DOHH2 (cell line): ENCODE data around the gene CNPY3.

Experiments used
- H3F3A ChIP-seq: fragments of 200-600 bp; sonication (generic), shearing (Covaris generic); 2 replicates; pipeline ENCODE4 v1.6.0; 2016; ENCODE audit warnings: antibody characterized with exemption, mild to moderate bottlenecking; ENCODE audit not compliant: control insufficient read depth, insufficient read depth
- H3K27ac ChIP-seq: fragments of 200-600 bp; sonication (generic); 2 replicates; pipeline ENCODE4 v1.5.1; 2014; ENCODE audit warnings: low read depth, mild to moderate bottlenecking, low read length, moderate library complexity
- H3K27me3 ChIP-seq: fragments of 200-600 bp; sonication (generic); 2 replicates; pipeline ENCODE4 v1.6.1; 2014; ENCODE audit warnings: mild to moderate bottlenecking, low read length, mixed read lengths; ENCODE audit not compliant: control insufficient read depth
- H3K36me3 ChIP-seq: fragments of 200-600 bp; sonication (generic); 2 replicates; pipeline ENCODE4 v1.6.1; 2014; ENCODE audit warnings: mild to moderate bottlenecking, low read length, moderate library complexity, mixed read lengths; ENCODE audit not compliant: control insufficient read depth
- H3K4me1 ChIP-seq: fragments of 200-600 bp; sonication (generic); 2 replicates; pipeline ENCODE4 v1.6.1; 2014; ENCODE audit warnings: mild to moderate bottlenecking, low read length, mixed read lengths; ENCODE audit not compliant: control insufficient read depth
- H3K4me2 ChIP-seq: fragments of 200-600 bp; sonication (generic); 2 replicates; pipeline ENCODE4 v1.6.0; 2014; ENCODE audit warnings: mild to moderate bottlenecking, low read length, moderate library complexity
- H3K4me3 ChIP-seq: fragments of 200-600 bp; sonication (generic); 2 replicates; pipeline ENCODE4 v1.5.1; 2014; ENCODE audit warnings: mild to moderate bottlenecking, low read length, mixed read lengths
- H3K79me2 ChIP-seq: fragments of 200-600 bp; sonication (generic); 2 replicates; pipeline ENCODE4 v1.6.1; 2014; ENCODE audit warnings: mild to moderate bottlenecking, low read length, mixed read lengths; ENCODE audit not compliant: control insufficient read depth
- H3K9me2 ChIP-seq: fragments of 200-600 bp; sonication (generic); replicated peaks from 2 replicates; pipeline ENCODE4 v1.6.1; 2014; ENCODE audit warnings: mild to moderate bottlenecking, low read length, mixed read lengths; ENCODE audit not compliant: control insufficient read depth
- H3K9me3 ChIP-seq: fragments of 200-600 bp; sonication (generic); 2 replicates; pipeline ENCODE4 v1.6.1; 2014; ENCODE audit warnings: antibody characterized with exemption, low read length, mixed read lengths; ENCODE audit not compliant: control insufficient read depth, insufficient read depth
- H4K20me1 ChIP-seq: fragments of 200-600 bp; sonication (generic); 2 replicates; pipeline ENCODE4 v1.6.0; 2014; ENCODE audit warnings: low read depth, mild to moderate bottlenecking, antibody characterized with exemption, low read length, moderate library complexity; ENCODE audit not compliant: control insufficient read depth, insufficient read depth
- EZH2phosphoT487 ChIP-seq: fragments of 200-600 bp; sonication (generic); IDR thresholded peaks from 2 replicates; pipeline ENCODE4 v1.6.1; 2017; ENCODE audit warnings: borderline replicate concordance, mild to moderate bottlenecking, antibody characterized with exemption, low read length, moderate library complexity, mixed read lengths
- TF ChIP-seq, protein P1 (sequence below): fragments of 200-600 bp; sonication (generic); IDR thresholded peaks from one replicate; pipeline ENCODE4 v1.5.1; 2014; ENCODE audit warnings: antibody characterized with exemption, mild to moderate bottlenecking, low read depth, low read length; ENCODE audit not compliant: poor library complexity, severe bottlenecking

The CNPY3 gene

DNA sequence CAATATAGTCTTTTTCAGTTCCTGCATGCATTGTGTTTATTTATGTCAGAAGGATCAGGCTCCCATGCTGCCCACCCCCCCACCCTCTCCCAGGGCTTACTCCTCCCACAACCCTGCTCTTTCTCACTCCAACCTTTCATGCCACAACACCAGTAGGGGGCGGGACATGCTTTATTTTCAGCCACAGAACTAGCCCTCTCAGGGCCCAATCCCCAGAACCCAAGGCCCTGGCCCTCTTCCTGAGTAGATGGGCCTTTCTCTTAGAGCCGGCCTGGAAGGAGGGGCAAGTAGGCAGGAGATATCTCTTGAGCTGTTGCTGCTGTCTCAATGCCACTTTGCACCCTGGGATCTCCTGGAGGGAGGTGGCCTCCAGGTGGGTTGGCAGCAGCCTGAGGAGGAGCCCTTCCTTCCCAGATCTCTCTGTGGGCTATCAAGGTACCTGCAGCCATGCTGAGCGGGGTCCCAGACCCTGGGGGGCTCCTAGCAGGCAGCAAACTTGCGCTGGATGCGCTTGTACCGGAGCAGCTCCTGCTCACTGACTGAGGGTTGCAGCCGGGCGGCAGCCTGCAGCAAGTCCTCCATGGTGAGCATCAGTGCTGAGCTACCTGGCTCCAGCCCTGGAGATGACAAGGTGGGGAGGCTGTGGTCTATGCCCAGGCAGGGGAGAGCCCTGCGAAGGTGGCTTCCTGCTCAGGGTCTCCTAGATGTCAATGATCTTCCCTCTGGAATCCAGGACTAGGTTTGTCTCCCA is 34.8 kb downstream of the CNPY3 start:
- Histone ChIP-seq H3K4me3 (no peak overlapping the region), H3K79me2 (no peaks in the 10 kb centered on the region), H3K27ac (no peak overlapping the region), H3K9me3 (no peaks in the 10 kb centered on the region), H3F3A (0 out of 2 replicates have a peak, but pooled peaks cover 5% of the 10 kb centered on the region), H3K4me1 (peaks cover 16% of the 10 kb centered on the region), H3K27me3 (no peaks in the 10 kb centered on the region), H3K4me2 (no peak overlapping the region), H3K9me2 (no peaks in the 10 kb centered on the region), H4K20me1 (no peaks in the 10 kb centered on the region; the same call in 1 of the 2 replicates), H3K36me3 (peaks cover 51% of the 10 kb centered on the region)
- TF ChIP-seq EZH2phosphoT487: no peak
- TF ChIP-seq, protein P1, sequence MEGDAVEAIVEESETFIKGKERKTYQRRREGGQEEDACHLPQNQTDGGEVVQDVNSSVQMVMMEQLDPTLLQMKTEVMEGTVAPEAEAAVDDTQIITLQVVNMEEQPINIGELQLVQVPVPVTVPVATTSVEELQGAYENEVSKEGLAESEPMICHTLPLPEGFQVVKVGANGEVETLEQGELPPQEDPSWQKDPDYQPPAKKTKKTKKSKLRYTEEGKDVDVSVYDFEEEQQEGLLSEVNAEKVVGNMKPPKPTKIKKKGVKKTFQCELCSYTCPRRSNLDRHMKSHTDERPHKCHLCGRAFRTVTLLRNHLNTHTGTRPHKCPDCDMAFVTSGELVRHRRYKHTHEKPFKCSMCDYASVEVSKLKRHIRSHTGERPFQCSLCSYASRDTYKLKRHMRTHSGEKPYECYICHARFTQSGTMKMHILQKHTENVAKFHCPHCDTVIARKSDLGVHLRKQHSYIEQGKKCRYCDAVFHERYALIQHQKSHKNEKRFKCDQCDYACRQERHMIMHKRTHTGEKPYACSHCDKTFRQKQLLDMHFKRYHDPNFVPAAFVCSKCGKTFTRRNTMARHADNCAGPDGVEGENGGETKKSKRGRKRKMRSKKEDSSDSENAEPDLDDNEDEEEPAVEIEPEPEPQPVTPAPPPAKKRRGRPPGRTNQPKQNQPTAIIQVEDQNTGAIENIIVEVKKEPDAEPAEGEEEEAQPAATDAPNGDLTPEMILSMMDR: peak; percentile 39

DNA sequence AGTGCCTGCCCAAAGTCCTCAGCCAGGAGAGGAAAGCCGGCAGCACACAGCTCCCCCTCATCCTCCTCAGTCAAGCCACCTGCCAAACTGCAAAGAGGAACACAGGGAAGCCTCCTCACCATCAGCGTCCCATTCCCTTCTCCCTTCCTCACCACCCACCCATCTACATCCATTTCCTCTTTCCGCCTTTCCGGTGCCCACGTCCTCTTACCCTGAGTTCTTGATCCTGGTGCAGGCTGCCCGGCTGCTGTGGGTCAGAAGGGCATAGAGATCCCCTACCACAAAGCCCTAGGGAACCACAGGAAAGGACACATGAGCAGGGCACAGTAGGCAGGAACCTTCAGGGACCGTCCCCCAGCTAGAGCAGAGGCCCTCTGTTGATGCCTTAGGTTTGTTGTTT is 37.3 kb downstream of the CNPY3 start:
- Histone ChIP-seq H4K20me1 (no peaks in the 10 kb centered on the region; the same call in 1 of the 2 replicates), H3K9me3 (no peaks in the 10 kb centered on the region), H3K27me3 (no peaks in the 10 kb centered on the region), H3F3A (0 out of 2 replicates have a peak, but pooled peaks cover 5% of the 10 kb centered on the region), H3K4me2 (no peak overlapping the region), H3K36me3 (peaks cover 63% of the 10 kb centered on the region), H3K4me1 (no peaks in the 10 kb centered on the region), H3K79me2 (0 out of 2 replicates have a peak, but pooled peaks cover 2% of the 10 kb centered on the region), H3K27ac (no peak overlapping the region), H3K4me3 (no peak overlapping the region), H3K9me2 (no peaks in the 10 kb centered on the region)
- TF ChIP-seq, protein P1: no peak

DNA sequence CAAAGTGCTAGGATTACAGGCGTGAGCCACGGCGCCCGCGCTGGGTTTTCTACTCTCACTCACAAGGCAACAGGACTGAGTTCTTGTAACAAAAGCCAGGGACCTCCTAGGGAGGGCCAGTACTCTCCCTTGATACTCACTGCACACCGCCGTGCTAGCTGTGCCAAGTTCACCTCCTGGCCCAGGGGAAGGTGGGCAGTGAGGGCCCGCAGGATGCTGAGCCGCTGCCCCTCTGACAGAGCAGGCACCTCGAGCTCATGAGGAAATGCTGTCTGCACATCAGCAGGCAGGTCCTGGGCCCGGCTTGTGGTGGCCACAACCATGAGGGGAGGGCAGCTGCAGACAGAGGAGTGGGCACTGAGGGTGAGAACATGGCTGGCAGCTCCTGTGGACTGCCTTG is 37.9 kb downstream of the CNPY3 start:
- Histone ChIP-seq H3K36me3 (peaks cover 62% of the 10 kb centered on the region), H3K27ac (no peak overlapping the region), H3K4me3 (no peak overlapping the region), H3K79me2 (peaks cover 3% of the 10 kb centered on the region; the same call in 1 of the 2 replicates), H3K4me2 (no peak overlapping the region), H3K9me3 (no peaks in the 10 kb centered on the region), H3K27me3 (no peaks in the 10 kb centered on the region), H3K9me2 (no peaks in the 10 kb centered on the region), H3K4me1 (no peaks in the 10 kb centered on the region), H4K20me1 (no peaks in the 10 kb centered on the region; the same call in 1 of the 2 replicates), H3F3A (0 out of 2 replicates have a peak, but pooled peaks cover 4% of the 10 kb centered on the region)
- TF ChIP-seq, protein P1: no peak
- no peak for TF ChIP-seq EZH2phosphoT487
